ENCODE results near the gene FRMD3.
"Not testable (repeated sequence)": the region's sequence is repeated elsewhere in the genome, so short reads cannot be mapped to it uniquely, and the experiment has no call there.

FRMD3 gene

GRCh38 chr9:83520292-83520691 lies 17.9 kb downstream of the FRMD3 start:
- Histone ChIP-seq H4K91ac (ENCODE audit: low read length) (no peak overlapping the region), H2AFZ (ENCODE audit: low read depth, low read length) (no peak overlapping the region), H3K9me3 (ENCODE audit: control insufficient read depth, low read length) (no peaks in the 10 kb centered on the region), H2BK120ac (ENCODE audit: low read depth, low read length) (no peak overlapping the region), H3K27me3 (ENCODE audit: control insufficient read depth in 1 of 2, insufficient read depth in 1 of 2, low read length in 2 of 2) (no peaks in the 10 kb centered on the region), H3K4me3 (ENCODE audit: insufficient read depth in 1 of 2, low read depth in 1 of 2, low read length in 2 of 2) (no peak overlapping the region), H3K23ac (ENCODE audit: low read length in 2 of 2) (no peak overlapping the region), H4K8ac (ENCODE audit: low read length) (no peak overlapping the region), H3K27ac (ENCODE audit: low read length, poor library complexity, severe bottlenecking) (no peak overlapping the region), H2AK5ac (ENCODE audit: low read length, severe bottlenecking) (no peak overlapping the region), H3K36me3 (ENCODE audit: control insufficient read depth in 1 of 2, insufficient read depth in 2 of 2, low read depth in 1 of 2, low read length in 2 of 2) (no peaks in the 10 kb centered on the region), H3K4ac (ENCODE audit: low read depth in 1 of 2, low read length in 2 of 2) (no peak overlapping the region), H3K14ac (ENCODE audit: low read length in 2 of 2) (no peak overlapping the region), H3K18ac (ENCODE audit: low read depth in 1 of 2, low read length in 2 of 2) (no peak overlapping the region), H3K4me2 (ENCODE audit: low read length, poor library complexity, severe bottlenecking) (no peak overlapping the region), H3K4me1 (ENCODE audit: control insufficient read depth, insufficient read depth, low read depth, low read length) (no peaks in the 10 kb centered on the region), H3K79me1 (replicated peaks; ENCODE audit: low read length, poor library complexity, severe bottlenecking) (no peaks in the 10 kb centered on the region), H2BK5ac (ENCODE audit: low read depth, low read length, poor library complexity, severe bottlenecking) (no peak overlapping the region), H2BK12ac (ENCODE audit: low read length in 2 of 2) (no peak overlapping the region), H2BK15ac (ENCODE audit: low read depth, poor library complexity, severe bottlenecking) (no peak overlapping the region), H3K9ac (ENCODE audit: low read length) (no peak overlapping the region)
- WGBS, result 84% methylated on average over 1 of the region's 1 CpG
- DNase-seq, result no peak

GRCh38 chr9:83517980-83518379 lies 20.2 kb downstream of the FRMD3 start:
- not testable (repeated sequence) for DNase-seq; H3K27ac ChIP-seq (ENCODE audit: low read length, poor library complexity, severe bottlenecking); H3K9ac ChIP-seq (ENCODE audit: low read length); H2AFZ ChIP-seq (ENCODE audit: low read depth, low read length); H2BK120ac ChIP-seq (ENCODE audit: low read depth, low read length); H3K23ac ChIP-seq (ENCODE audit: low read length in 2 of 2); H3K18ac ChIP-seq (ENCODE audit: low read depth in 1 of 2, low read length in 2 of 2); H2BK5ac ChIP-seq (ENCODE audit: low read depth, low read length, poor library complexity, severe bottlenecking); H2BK12ac ChIP-seq (ENCODE audit: low read length in 2 of 2); H3K36me3 ChIP-seq (ENCODE audit: control insufficient read depth in 1 of 2, insufficient read depth in 2 of 2, low read depth in 1 of 2, low read length in 2 of 2); H3K79me1 ChIP-seq (replicated peaks; ENCODE audit: low read length, poor library complexity, severe bottlenecking); H3K9me3 ChIP-seq (ENCODE audit: control insufficient read depth, low read length); H3K27me3 ChIP-seq (ENCODE audit: control insufficient read depth in 1 of 2, insufficient read depth in 1 of 2, low read length in 2 of 2); H3K4me1 ChIP-seq (ENCODE audit: control insufficient read depth, insufficient read depth, low read depth, low read length); H3K4me3 ChIP-seq (ENCODE audit: insufficient read depth in 1 of 2, low read depth in 1 of 2, low read length in 2 of 2); H4K8ac ChIP-seq (ENCODE audit: low read length); H3K4me2 ChIP-seq (ENCODE audit: low read length, poor library complexity, severe bottlenecking); H4K91ac ChIP-seq (ENCODE audit: low read length); H3K14ac ChIP-seq (ENCODE audit: low read length in 2 of 2); H3K4ac ChIP-seq (ENCODE audit: low read depth in 1 of 2, low read length in 2 of 2); H2BK15ac ChIP-seq (ENCODE audit: low read depth, poor library complexity, severe bottlenecking); H2AK5ac ChIP-seq (ENCODE audit: low read length, severe bottlenecking)

DNA sequence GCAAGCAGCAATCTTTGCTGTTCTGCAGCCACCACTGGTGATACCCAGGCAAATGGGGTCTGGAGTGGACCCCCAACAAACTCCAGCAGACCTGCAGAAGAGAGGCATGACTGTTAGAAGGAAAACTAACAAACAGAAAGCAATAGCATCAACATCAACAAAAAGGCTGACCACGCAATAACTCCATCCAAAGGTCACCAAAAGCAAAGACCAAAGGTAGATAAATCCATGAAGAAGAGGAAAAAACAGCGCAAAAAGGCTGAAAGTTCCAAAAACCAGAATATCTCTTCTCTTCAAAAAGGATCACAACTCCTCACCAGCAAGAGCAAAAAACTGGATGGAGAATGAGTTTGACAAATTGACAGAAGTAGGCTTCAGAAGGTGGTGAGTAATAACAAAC lies 23.4 kb downstream of the FRMD3 start:
- no peaks in the 10 kb centered on the region for H3K79me1 ChIP-seq (replicated peaks; ENCODE audit: low read length, poor library complexity, severe bottlenecking)
- no peak overlapping the region for H3K9ac ChIP-seq (ENCODE audit: low read length)
- H4K8ac ChIP-seq (ENCODE audit: low read length), result no peak overlapping the region
- no peak overlapping the region for H4K91ac ChIP-seq (ENCODE audit: low read length)
- H2BK120ac ChIP-seq (ENCODE audit: low read depth, low read length), result no peak overlapping the region
- no peaks in the 10 kb centered on the region for H3K27me3 ChIP-seq (ENCODE audit: control insufficient read depth in 1 of 2, insufficient read depth in 1 of 2, low read length in 2 of 2)
- H3K23ac ChIP-seq (ENCODE audit: low read length in 2 of 2), result no peak overlapping the region
- H3K4ac ChIP-seq (ENCODE audit: low read depth in 1 of 2, low read length in 2 of 2), result no peak overlapping the region
- 100% methylated on average over 1 of the region's 2 CpGs for WGBS
- no peaks in the 10 kb centered on the region for H3K36me3 ChIP-seq (ENCODE audit: control insufficient read depth in 1 of 2, insufficient read depth in 2 of 2, low read depth in 1 of 2, low read length in 2 of 2)
- H3K14ac ChIP-seq (ENCODE audit: low read length in 2 of 2), result no peak overlapping the region
- DNase-seq, result no peak
- no peak overlapping the region for H3K4me2 ChIP-seq (ENCODE audit: low read length, poor library complexity, severe bottlenecking)
- no peak overlapping the region for H2AK5ac ChIP-seq (ENCODE audit: low read length, severe bottlenecking)
- no peak overlapping the region for H3K18ac ChIP-seq (ENCODE audit: low read depth in 1 of 2, low read length in 2 of 2)
- H2BK12ac ChIP-seq (ENCODE audit: low read length in 2 of 2), result no peak overlapping the region
- no peaks in the 10 kb centered on the region for H3K4me1 ChIP-seq (ENCODE audit: control insufficient read depth, insufficient read depth, low read depth, low read length)
- no peak overlapping the region for H2BK15ac ChIP-seq (ENCODE audit: low read depth, poor library complexity, severe bottlenecking)
- H3K4me3 ChIP-seq (ENCODE audit: insufficient read depth in 1 of 2, low read depth in 1 of 2, low read length in 2 of 2), result no peak overlapping the region
- H2AFZ ChIP-seq (ENCODE audit: low read depth, low read length), result no peak overlapping the region
- no peak overlapping the region for H2BK5ac ChIP-seq (ENCODE audit: low read depth, low read length, poor library complexity, severe bottlenecking)
- H3K27ac ChIP-seq (ENCODE audit: low read length, poor library complexity, severe bottlenecking), result no peak overlapping the region
- no peaks in the 10 kb centered on the region for H3K9me3 ChIP-seq (ENCODE audit: control insufficient read depth, low read length)

DNA sequence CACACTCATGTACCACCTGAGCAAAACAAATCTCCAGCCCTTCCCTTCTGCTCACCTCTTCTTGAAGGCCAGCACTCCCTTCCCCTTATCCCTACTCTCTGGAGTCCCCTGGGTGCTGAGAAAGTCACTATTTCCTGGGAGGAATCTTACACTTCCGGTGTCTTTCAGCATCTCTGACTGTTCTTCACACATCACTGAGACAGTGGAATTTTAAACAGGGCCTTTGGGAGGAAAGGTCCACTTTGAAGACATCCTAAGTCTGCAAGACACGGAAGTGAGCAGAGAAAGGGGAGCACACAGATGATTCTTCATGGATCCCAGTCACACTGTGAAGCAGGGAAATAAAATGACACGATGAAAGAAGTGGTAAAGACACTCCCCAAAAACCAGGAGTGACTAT lies 25.6 kb downstream of the FRMD3 start:
- no peak overlapping the region for H3K23ac ChIP-seq (ENCODE audit: low read length in 2 of 2)
- H3K18ac ChIP-seq (ENCODE audit: low read depth in 1 of 2, low read length in 2 of 2), result no peak overlapping the region
- H2BK15ac ChIP-seq (ENCODE audit: low read depth, poor library complexity, severe bottlenecking), result no peak overlapping the region
- H3K4ac ChIP-seq (ENCODE audit: low read depth in 1 of 2, low read length in 2 of 2), result no peak overlapping the region
- no peaks in the 10 kb centered on the region for H3K4me1 ChIP-seq (ENCODE audit: control insufficient read depth, insufficient read depth, low read depth, low read length)
- no peak overlapping the region for H2AFZ ChIP-seq (ENCODE audit: low read depth, low read length)
- no peak overlapping the region for H3K9ac ChIP-seq (ENCODE audit: low read length)
- no peaks in the 10 kb centered on the region for H3K9me3 ChIP-seq (ENCODE audit: control insufficient read depth, low read length)
- H2BK120ac ChIP-seq (ENCODE audit: low read depth, low read length), result no peak overlapping the region
- H3K14ac ChIP-seq (ENCODE audit: low read length in 2 of 2), result no peak overlapping the region
- H3K4me2 ChIP-seq (ENCODE audit: low read length, poor library complexity, severe bottlenecking), result no peak overlapping the region
- no peak overlapping the region for H3K4me3 ChIP-seq (ENCODE audit: insufficient read depth in 1 of 2, low read depth in 1 of 2, low read length in 2 of 2)
- no peaks in the 10 kb centered on the region for H3K79me1 ChIP-seq (replicated peaks; ENCODE audit: low read length, poor library complexity, severe bottlenecking)
- 91% methylated on average over 1 of the region's 3 CpGs for WGBS
- H2BK12ac ChIP-seq (ENCODE audit: low read length in 2 of 2), result no peak overlapping the region
- no peak overlapping the region for H3K27ac ChIP-seq (ENCODE audit: low read length, poor library complexity, severe bottlenecking)
- no peak overlapping the region for H2AK5ac ChIP-seq (ENCODE audit: low read length, severe bottlenecking)
- H2BK5ac ChIP-seq (ENCODE audit: low read depth, low read length, poor library complexity, severe bottlenecking), result no peak overlapping the region
- DNase-seq, result no peak
- no peaks in the 10 kb centered on the region for H3K27me3 ChIP-seq (ENCODE audit: control insufficient read depth in 1 of 2, insufficient read depth in 1 of 2, low read length in 2 of 2)
- H4K8ac ChIP-seq (ENCODE audit: low read length), result no peak overlapping the region
- no peak overlapping the region for H4K91ac ChIP-seq (ENCODE audit: low read length)
- no peaks in the 10 kb centered on the region for H3K36me3 ChIP-seq (ENCODE audit: control insufficient read depth in 1 of 2, insufficient read depth in 2 of 2, low read depth in 1 of 2, low read length in 2 of 2)
